Measurements from ENCODE around the gene CHRDL1. TPM values are rescaled to one million over a fixed set of nuclear protein-coding genes. Genes with fewer than 3 reads are reported as not detected.

Gene CHRDL1
- total RNA-seq, 4 donors from 2014 or later = 23.6 to 140 (median 62.7) TPM

DNA sequence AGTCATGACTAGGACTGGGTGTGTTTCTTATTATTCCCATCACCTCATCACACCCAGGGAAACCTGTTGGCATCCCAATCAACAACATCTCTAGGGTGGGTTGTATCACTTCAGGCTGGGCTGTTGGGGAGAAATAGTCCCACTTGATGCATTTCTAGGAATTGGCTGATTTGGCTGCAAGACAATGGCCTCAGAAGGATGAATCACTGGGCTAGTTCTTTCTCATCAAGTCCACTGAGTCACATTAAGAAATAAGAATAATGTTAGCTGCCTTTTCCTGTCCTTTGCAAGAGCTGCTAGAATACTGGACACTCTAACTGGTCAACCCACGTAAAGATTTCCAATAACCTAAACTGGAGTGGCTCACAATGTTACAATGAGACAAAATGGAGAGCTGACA lies 104.2 kb downstream of the CHRDL1 start:
- intact Hi-C loops (cut with DNase I) = no loop called here
- no peak for DNase-seq
- H3K9me3 ChIP-seq = no peaks in the 10 kb centered on the region
- TF ChIP-seq, protein P1, sequence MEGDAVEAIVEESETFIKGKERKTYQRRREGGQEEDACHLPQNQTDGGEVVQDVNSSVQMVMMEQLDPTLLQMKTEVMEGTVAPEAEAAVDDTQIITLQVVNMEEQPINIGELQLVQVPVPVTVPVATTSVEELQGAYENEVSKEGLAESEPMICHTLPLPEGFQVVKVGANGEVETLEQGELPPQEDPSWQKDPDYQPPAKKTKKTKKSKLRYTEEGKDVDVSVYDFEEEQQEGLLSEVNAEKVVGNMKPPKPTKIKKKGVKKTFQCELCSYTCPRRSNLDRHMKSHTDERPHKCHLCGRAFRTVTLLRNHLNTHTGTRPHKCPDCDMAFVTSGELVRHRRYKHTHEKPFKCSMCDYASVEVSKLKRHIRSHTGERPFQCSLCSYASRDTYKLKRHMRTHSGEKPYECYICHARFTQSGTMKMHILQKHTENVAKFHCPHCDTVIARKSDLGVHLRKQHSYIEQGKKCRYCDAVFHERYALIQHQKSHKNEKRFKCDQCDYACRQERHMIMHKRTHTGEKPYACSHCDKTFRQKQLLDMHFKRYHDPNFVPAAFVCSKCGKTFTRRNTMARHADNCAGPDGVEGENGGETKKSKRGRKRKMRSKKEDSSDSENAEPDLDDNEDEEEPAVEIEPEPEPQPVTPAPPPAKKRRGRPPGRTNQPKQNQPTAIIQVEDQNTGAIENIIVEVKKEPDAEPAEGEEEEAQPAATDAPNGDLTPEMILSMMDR (IDR thresholded peaks at IDR 0.05) = no peak
- TF ChIP-seq POLR2A (IDR thresholded peaks at IDR 0.05) = no peak
- no peaks in the 10 kb centered on the region for H3K36me3 ChIP-seq
- 64 to 70% methylated on average over 1 of the region's 1 CpG for WGBS, 2 donors
- H3K27ac ChIP-seq = no peak overlapping the region
- H3K4me1 ChIP-seq = no peaks in the 10 kb centered on the region
- H3K27me3 ChIP-seq = no peaks in the 10 kb centered on the region
- H3K4me3 ChIP-seq (replicated peaks in 1 of 3) = no peak overlapping the region

DNA sequence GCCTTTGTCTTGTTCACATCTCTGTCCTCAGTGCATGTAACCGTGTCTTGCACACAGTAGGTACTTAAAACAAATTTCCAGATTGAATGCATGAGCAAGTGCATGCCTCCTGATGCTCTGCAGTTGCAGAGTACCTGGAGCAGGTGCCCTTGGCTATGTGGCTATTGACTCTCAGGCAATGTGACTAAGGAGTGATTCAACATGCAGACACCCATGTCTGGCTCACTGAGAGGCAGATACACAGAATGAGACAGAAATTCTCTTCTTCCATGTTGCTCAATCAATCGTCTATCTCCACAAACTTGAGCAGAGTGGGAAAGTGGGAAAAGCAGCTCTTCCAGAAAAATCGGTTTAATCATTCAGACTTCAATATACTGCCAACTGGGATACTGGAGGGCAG lies 111.0 kb downstream of the CHRDL1 start:
- Histone ChIP-seq H3K4me1 (no peaks in the 10 kb centered on the region), H3K9me3 (no peaks in the 10 kb centered on the region), H3K27ac (no peak overlapping the region), H3K36me3 (no peaks in the 10 kb centered on the region), H3K27me3 (no peaks in the 10 kb centered on the region), H3K4me3 (replicated peaks in 1 of 3) (no peak overlapping the region)
- WGBS, 2 donors = 71 to 82% methylated on average over 3 of the region's 3 CpGs
- intact Hi-C loops (cut with DNase I) = no loop called here
- no peak for TF ChIP-seq POLR2A (IDR thresholded peaks at IDR 0.05)
- TF ChIP-seq, protein P1 (IDR thresholded peaks at IDR 0.05) = no peak
- DNase-seq = no peak

DNA sequence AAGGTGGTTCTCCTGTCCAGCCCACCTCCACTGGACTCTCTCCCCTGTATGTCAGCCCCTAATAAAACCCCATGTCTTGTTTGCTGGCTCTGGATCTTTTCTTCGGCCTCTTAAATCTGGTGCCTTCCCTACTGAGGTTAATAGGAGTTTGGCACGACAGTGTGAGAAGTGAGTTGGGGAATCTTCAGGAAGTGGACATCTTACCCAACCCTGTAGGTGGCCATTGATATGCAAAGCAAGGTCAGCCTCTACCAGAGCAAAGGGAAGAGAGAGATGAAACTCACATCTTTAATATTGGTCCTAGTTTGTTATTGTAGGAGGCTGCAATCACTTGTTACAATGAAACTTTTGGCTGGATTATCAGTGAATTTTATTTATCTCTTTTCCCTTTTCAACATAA lies 111.7 kb downstream of the CHRDL1 start:
- intact Hi-C loops (cut with DNase I) = no loop called here
- H3K4me1 ChIP-seq = no peaks in the 10 kb centered on the region
- H3K36me3 ChIP-seq = no peaks in the 10 kb centered on the region
- no peak overlapping the region for H3K27ac ChIP-seq
- DNase-seq = no peak
- TF ChIP-seq POLR2A (IDR thresholded peaks at IDR 0.05) = no peak
- TF ChIP-seq, protein P1 (IDR thresholded peaks at IDR 0.05) = no peak
- H3K27me3 ChIP-seq = no peaks in the 10 kb centered on the region
- no peak overlapping the region for H3K4me3 ChIP-seq (replicated peaks in 1 of 3)
- no peaks in the 10 kb centered on the region for H3K9me3 ChIP-seq
- 76 to 96% methylated on average over 2 of the region's 2 CpGs for WGBS, 2 donors

DNA sequence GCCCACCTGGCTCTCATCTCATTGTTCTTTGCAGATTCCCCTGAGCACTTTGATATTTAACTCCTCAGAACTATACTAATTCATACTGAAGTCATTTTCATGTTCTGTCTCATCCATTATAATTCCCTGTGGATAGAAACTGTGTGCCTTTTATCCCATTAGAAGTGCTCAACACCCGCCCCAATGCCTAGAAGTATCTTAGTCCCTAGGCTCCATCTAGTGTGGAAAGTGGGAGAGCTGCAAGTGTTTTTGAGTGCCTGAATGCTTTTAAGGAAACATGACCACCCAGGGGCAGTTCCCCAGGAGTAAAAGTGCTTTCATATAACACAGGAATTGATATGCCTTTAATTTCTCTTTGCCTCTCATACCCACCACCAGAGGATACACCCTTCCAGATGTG lies 117.0 kb downstream of the CHRDL1 start:
- intact Hi-C loops (cut with DNase I) = no loop called here
- DNase-seq = no peak
- no peak for TF ChIP-seq POLR2A (IDR thresholded peaks at IDR 0.05)
- TF ChIP-seq, protein P1 (IDR thresholded peaks at IDR 0.05) = no peak
- no peaks in the 10 kb centered on the region for H3K27me3 ChIP-seq
- no peaks in the 10 kb centered on the region for H3K36me3 ChIP-seq
- no peak overlapping the region for H3K27ac ChIP-seq
- 75 to 100% methylated on average over 1 of the region's 1 CpG for WGBS, 2 donors
- H3K4me3 ChIP-seq (replicated peaks in 1 of 3) = no peak overlapping the region
- H3K4me1 ChIP-seq = no peaks in the 10 kb centered on the region
- no peaks in the 10 kb centered on the region for H3K9me3 ChIP-seq

DNA sequence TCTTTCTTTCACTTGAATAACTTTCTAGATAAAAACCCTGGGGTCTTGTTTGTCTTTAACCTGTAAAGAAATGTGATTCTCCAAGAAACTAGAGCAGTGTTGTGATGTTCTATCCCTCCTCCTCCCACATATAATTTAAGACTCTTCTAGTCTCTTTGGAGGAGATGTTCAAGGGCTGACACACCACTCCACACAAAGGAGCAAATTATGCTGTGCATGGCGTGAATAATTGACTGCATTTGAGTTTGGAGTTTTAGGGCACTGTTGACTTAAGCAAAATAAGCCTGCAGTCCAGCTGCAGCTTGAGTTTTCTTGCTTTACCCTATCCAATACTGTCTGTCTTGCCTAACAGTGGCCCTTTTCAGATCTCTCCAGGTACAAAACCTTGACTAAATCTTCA lies 119.7 kb downstream of the CHRDL1 start:
- H3K27ac ChIP-seq = no peak overlapping the region
- 42 to 89% methylated on average over 1 of the region's 1 CpG for whole genome bisulfite sequencing, 2 donors
- H3K36me3 ChIP-seq = no peaks in the 10 kb centered on the region
- H3K4me1 ChIP-seq = no peaks in the 10 kb centered on the region
- intact Hi-C loops (cut with DNase I) = no loop called here
- no peak for DNase-seq
- TF ChIP-seq POLR2A (IDR thresholded peaks at IDR 0.05) = no peak
- TF ChIP-seq, protein P1 (IDR thresholded peaks at IDR 0.05) = no peak
- no peak overlapping the region for H3K4me3 ChIP-seq (replicated peaks in 1 of 3)
- no peaks in the 10 kb centered on the region for H3K27me3 ChIP-seq
- H3K9me3 ChIP-seq = no peaks in the 10 kb centered on the region

Measured in thyroid gland (tissue), 4 donors.